SIG-M5 (cell line): ENCODE measurements around the gene RGS18.
A peak's percentile ranks its signal among the peaks of the same experiment; 100 is the strongest.
"Not testable (repeated sequence)": the region's sequence is repeated elsewhere in the genome, so short reads cannot be mapped to it uniquely, and the experiment has no call there.

ENCODE experiments used
- DNase-seq: peaks from one replicate; lab custom pipeline; 2025; lab: John Stamatoyannopoulos, UW

Gene RGS18

GRCh38 chr1:192158181-192158580 is at the start of gene RGS18:
Gene RGS18, plus strand, starts transcription at chr1:192158462. Its CDS starts 176 bp downstream, at chr1:192158638.
- DNase-seq = peak; percentile 87

- no peak for DNase-seq
Observed at GRCh38 chr1:192109576-192109975, 48.7 kb upstream of the RGS18 start.

GRCh38 chr1:192115000-192115399 is 43.3 kb upstream of the RGS18 start:
- no peak for DNase-seq

- DNase-seq = no peak
Observed at GRCh38 chr1:192118881-192119405, 39.3 kb upstream of the RGS18 start.

GRCh38 chr1:192119701-192120100 is 38.6 kb upstream of the RGS18 start:
- DNase-seq = no peak

- DNase-seq = no peak
Observed at GRCh38 chr1:192122668-192123067, 35.6 kb upstream of the RGS18 start.

- DNase-seq = no peak
Observed at GRCh38 chr1:192123212-192123611, 35.0 kb upstream of the RGS18 start.

GRCh38 chr1:192126030-192126619 is 32.1 kb upstream of the RGS18 start:
- DNase-seq = no peak

- DNase-seq = no peak
Observed at GRCh38 chr1:192130175-192130574, 28.1 kb upstream of the RGS18 start.

GRCh38 chr1:192130865-192131264 is 27.4 kb upstream of the RGS18 start:
- DNase-seq = not testable (repeated sequence)

GRCh38 chr1:192131914-192132313 is 26.3 kb upstream of the RGS18 start:
- DNase-seq = no peak

- no peak for DNase-seq
Observed at GRCh38 chr1:192133350-192133926, 24.8 kb upstream of the RGS18 start.

GRCh38 chr1:192140382-192140781 is 17.9 kb upstream of the RGS18 start:
- no peak for DNase-seq

- no peak for DNase-seq
Observed at GRCh38 chr1:192147221-192147620, 11.0 kb upstream of the RGS18 start.

- DNase-seq = no peak
Observed at GRCh38 chr1:192147696-192148095, 10.6 kb upstream of the RGS18 start.

- no peak for DNase-seq
Observed at GRCh38 chr1:192151176-192151575, 7.1 kb upstream of the RGS18 start.

GRCh38 chr1:192153276-192153675 is 5.0 kb upstream of the RGS18 start:
- DNase-seq = no peak

- DNase-seq = no peak
Observed at GRCh38 chr1:192157067-192157466, 1.2 kb upstream of the RGS18 start.

GRCh38 chr1:192159014-192159413 is 752 bp downstream of the RGS18 start:
- no peak for DNase-seq

- DNase-seq = no peak
Observed at GRCh38 chr1:192159781-192160180, 1.5 kb downstream of the RGS18 start.

GRCh38 chr1:192160196-192160595 is 1.9 kb downstream of the RGS18 start:
- no peak for DNase-seq

- DNase-seq = no peak
Observed at GRCh38 chr1:192161976-192162375, 3.7 kb downstream of the RGS18 start.

- DNase-seq = no peak
Observed at GRCh38 chr1:192162376-192162775, 4.1 kb downstream of the RGS18 start.

- DNase-seq = not testable (repeated sequence)
Observed at GRCh38 chr1:192165002-192165401, 6.7 kb downstream of the RGS18 start.
